ENCODE data around the gene C1QTNF4.
"Not testable (repeated sequence)": the region's sequence is repeated elsewhere in the genome, so short reads cannot be mapped to it uniquely, and the experiment has no call there.

DNA sequence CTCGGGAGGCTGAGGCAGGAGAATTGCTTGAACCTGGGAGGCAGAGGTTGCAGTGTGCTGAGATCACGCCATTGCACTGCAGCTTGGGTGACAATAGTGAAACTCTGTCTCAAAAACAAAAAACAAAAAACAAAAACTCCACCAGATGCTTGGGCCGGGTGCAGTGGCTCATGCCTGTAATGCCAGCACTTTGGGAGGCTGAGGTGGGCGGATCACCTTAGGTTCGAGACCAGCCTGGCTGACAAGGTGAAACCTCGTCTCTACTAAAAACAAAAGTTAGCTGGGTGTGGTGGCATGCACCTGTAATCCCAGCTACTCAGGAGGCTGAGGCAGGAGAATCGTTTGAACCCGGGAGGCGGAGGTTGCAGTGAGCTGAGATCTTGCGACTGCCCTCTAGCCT is 29.8 kb downstream of the C1QTNF4 start:
- TF ChIP-seq, protein P1, sequence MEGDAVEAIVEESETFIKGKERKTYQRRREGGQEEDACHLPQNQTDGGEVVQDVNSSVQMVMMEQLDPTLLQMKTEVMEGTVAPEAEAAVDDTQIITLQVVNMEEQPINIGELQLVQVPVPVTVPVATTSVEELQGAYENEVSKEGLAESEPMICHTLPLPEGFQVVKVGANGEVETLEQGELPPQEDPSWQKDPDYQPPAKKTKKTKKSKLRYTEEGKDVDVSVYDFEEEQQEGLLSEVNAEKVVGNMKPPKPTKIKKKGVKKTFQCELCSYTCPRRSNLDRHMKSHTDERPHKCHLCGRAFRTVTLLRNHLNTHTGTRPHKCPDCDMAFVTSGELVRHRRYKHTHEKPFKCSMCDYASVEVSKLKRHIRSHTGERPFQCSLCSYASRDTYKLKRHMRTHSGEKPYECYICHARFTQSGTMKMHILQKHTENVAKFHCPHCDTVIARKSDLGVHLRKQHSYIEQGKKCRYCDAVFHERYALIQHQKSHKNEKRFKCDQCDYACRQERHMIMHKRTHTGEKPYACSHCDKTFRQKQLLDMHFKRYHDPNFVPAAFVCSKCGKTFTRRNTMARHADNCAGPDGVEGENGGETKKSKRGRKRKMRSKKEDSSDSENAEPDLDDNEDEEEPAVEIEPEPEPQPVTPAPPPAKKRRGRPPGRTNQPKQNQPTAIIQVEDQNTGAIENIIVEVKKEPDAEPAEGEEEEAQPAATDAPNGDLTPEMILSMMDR (IDR thresholded peaks at IDR 0.05): not testable (repeated sequence)
- TF ChIP-seq POLR2A (IDR thresholded peaks at IDR 0.05); EP300 (IDR thresholded peaks at IDR 0.05; ENCODE audit: low read depth): not testable (repeated sequence)

All from transverse colon (tissue), 3 donors.